ENCODE measurements around the gene NAGS.
"Not testable (repeated sequence)": the region's sequence is repeated elsewhere in the genome, so short reads cannot be mapped to it uniquely, and the experiment has no call there.

NAGS gene

DNA sequence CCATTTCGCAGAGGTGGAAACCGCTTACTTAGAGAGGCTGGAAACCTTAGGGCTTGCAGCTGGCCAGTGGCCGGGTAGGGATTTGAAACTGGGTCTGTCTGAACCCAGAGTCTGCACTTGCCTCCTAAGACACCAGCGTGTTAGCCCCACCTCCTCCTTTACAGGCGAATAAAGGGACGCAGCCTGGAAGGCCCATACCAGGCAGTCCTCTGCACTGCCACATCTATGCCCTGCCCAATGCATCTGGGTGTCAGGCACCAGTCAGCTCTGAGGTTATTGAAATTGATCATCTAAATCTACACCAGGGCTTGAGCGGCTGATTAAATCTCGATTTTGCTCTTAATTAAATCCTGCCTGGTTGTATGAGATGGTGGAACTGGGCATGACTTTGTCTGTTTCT lies 19.9 kb upstream of the NAGS start:
- no peak for DNase-seq

DNA sequence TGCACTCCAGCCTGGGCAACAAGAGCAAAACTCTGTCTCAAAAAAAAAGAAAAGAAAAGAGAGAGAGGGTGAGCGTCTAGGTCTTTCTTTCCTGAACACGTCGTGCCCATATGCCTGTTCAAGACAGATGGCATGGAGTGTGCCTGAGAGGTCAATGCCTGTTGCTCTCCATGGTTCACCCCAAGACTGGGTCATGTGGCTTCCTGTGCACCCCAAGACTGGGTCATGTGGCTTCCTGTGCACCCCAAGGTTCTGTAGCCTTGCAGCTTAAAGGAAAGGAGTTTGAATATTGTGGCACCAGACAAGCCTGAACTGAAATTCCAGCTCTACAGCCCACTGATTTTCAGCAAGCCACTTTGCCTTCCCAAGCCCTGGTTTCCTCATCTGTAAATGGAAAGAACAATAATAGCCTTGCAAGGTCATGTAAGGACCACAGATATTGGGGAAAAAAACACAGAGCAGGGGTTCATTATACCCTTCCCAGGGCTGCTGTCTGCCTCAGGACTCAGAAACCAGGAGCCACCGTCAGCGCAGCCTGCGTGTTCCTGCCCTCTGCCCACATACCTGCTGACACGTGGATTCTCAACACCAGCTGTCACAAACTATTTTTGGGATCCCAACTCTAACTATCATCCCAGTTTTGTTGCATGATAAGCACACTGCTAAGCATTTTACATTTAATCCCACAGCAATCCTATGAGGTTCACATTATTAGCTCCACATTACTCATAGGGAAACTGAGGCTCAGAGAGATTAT lies 18.0 kb upstream of the NAGS start:
- no peak for DNase-seq

DNA sequence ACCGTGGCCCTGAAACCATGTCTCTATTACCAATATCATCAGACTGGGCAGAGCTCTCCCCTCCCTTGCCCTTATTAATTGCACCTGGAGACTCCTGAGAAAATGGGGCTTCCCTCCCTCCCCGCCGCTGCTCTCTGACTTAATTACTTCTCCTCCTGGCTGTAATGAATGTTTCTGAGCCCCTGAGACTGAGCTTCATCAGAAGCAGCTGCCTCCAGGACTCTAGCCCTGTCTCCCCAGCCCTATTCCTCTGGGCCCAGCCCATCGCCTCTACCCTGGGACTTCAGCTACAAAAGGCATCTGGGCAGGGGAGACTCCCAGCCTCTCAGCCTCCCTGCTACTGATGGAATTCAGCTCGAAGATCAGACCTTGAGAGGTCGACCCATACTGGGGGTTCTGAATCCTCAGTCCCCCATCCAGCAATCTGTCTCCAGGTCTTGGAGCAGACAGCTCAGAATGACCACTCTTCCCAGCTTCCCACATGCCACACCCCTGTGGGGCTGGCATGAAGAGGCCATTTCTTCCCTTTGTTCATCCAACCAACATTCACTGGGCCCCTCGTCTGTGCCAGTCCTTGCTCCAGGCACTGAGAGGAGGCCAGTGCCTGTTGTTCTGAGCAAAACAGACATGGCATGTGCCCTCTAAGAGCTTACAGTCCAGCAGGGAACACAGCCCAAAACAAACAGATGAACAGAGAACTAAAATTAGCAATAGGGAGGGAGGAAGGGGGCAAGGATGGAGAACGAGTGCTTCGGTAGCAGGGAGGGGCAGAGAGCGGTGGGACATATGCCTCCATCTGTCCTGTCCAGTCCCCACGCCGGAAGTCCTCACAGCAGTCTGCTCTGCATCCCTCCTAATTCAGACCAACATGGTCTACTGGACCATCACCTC lies 17.0 kb upstream of the NAGS start:
- DNase-seq = no peak

DNA sequence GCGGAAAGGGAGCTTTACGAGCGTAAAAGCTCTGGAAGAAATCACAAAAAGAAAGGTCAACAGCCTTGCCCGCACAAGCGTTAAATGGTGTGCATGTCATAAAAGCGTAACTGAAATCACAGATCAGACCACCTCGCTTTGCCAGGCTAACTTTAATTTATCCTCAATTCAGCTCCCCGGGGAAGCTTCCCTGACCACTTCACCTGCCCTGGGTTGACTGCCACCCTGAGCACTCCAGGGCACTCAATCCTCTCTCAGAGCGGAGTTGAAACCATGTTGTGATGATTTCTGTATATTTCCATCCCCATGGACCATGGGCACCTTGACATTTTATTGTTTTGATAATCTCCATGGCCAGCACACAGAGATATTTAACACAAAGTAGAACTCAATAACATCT lies 16.1 kb upstream of the NAGS start:
- no peak for DNase-seq

DNA sequence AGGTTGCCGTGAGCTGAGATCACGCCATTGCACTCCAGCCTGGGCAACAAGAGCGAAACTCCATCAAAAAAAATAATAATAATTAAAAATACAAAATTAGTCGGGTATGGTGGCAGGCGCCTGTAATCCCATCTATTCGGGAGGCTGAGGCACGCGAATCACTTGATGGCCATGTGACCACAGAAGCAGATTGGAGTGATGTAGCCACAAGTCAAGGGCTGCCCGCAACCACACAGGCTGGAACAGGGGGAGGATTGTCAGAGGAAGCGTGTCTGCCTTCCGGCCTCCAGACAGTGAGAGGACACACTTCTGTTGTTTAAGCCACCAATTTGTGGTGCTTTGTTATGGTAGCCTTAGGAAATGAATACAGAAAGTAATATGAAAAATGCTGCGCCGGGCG lies 11.8 kb upstream of the NAGS start:
- no peak for DNase-seq

DNA sequence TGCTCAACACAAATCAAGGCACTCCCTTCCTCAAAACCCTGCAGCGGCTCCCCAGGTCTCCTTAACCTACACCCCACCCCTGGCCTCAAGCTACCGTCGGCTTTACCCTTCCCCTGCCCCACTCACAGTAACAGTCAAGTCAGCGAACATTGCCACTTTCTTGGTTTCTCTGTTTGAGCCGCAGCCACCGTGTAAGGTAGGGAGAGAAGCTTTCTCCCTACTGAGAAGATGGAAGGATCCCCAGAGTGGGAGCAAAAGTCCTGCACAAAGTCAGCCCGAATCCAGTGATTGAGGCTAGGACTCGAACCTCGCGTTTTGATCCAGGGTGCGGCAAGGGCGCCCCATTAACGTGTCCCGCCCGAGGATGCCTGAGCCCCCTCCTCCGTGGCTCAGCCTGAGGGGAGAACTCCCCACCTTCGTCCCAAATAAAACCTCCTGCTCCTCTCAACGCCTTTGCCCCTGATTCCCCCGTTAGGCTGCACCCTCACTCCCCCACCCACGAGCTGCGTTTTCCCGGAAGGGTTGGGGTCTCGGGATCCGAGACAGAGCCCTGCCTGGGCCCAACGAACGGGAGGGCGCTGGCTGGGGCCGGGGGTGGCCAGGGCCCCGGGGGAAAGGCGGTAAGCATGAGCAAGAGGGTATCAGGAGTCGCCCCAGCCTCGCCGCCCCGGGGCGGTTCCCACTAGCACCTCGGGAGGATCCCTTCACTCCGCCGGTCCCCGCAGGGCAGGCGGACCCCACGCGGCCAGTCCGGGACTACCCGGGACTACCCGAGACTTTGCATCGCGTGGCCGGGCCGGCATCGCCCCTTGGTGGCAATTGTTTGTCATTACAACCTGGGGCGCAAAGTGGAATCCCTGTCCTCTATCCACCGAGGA lies 9.9 kb upstream of the NAGS start:
- peak; percentile 79 for DNase-seq

DNA sequence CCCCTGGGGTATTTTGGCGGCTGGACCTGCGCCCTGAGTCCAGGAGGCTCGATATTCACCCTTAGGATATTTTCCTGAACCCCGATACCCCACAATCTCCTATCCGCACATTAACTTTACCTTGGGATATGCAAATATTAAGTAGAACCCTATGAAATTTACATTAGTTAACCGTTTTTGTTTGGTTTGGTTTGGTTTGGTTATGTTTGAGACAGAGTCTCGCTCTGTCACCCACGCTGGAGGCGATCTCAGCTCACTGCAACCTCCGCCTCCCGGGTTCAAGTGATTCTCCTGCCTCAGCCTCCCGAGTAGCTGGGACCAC lies 9.3 kb upstream of the NAGS start:
- no peak for DNase-seq

DNA sequence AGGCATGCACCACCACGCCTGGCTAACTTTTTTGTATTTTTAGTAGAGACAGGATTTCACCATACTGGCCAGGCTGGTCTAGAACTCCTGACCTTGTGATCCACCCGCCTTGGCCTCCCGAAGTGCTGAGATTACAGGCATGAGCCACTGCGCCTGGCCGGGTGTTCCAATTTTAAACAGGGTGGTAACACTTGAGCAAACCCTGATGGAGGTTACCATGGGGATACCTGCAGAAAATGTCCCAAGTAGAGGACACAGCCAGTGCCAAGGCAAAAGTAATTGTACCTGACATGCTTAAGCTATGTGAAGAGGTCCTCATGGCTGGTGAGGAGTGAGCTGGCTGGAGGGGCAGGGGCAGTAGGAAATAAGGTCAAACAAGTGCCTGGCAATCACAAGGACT lies 7.2 kb upstream of the NAGS start:
- not testable (repeated sequence) for DNase-seq

DNA sequence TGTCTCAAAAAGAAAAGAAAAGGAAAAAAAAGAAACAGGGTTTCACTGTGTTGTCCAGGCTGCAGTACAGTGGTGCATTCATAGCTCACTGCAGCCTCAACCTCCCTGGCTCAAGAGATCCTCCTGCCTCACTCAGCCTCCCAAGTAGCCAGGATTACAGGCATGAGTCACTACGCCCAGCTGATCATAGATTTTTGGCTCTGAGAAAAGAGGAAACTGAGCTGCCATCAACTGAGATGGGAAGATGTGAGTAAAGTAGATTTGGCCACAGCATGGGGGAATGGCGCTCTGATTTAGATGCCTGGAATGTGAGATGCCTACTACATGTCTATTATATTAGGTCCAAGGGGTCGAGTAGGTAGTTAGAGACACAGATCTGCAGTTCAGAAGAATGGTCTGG lies 5.9 kb upstream of the NAGS start:
- no peak for DNase-seq

DNA sequence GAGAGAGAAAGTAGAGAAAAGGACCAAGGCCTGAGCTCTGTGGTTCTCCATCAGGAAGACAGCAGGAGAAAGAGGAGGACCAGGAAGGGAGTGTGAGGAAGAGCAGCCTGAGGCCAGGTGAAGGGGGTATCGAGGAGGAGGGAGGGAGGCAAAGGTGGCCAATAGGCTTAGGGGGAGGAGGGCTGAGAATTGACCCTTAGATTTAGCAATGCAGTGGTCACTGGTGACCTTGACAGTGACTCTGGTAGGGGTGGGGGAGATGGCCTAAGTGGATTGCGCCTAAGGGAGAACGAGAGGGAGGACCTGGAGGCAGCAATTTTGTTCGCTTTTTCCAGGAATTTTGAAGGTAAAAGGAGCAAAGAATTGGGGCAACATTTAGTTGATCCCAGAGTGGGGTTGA lies 5.4 kb upstream of the NAGS start:
- no peak for DNase-seq

DNA sequence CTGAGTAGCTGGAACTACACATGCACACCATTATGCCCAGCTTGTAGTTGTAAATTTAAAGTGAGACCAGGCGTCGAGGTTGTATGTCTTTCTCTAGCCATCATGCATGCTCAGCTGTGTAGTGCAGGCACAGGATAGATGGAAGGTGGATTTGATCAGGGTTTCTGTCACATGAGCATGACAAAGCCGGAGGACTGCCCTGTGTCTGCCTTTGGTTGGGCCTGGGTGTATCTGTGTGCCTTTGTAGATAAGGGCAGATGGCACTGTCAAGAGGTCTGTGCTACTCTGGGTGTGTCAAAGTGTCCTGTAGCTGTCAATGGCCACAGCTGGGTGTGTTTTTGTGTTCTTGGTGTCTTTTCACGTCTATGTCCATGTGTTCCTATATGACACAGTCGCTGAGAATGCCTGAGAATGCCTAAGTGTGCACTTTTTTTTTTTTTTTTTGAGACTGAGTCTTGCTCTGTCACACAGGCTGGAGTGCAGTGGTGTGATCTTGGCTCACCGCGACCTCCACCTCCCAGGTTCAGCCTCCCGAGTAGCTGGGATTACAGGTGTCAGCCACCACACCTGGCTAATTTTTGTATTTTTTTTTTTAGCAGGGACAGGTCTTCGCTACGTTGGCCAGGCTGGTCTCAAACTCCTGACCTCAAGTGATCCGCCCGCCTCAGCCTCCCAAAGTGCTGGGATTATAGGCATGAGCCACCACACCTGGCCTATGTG lies 4.1 kb upstream of the NAGS start:
- DNase-seq = no peak

DNA sequence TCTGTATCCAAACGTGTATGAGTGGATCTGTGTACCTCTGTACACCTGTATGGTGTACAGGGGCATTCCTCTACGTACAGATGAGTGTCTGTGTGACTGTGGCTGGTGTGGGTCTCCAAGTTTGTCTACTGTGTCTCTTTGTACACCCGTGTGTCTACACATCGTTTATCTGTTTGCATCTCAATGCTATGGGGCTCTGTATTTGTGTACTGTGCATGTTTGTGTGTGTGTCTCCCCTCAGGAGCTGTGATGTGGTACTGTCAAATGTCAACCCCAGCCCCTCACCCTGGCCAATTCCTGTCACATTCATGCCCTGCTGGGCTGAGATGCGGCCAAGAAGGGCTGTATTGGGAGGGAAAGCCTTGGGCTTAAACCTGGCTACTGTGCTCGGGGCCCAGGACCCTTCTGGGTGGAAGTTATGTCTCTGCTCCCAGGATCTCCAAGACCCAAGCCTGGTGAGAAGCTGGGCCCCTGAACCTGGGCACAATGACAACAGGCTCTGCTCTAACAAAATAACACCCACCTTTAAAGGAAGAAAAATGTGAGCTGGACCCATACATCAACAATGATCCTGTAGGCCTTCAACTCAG lies 3.5 kb upstream of the NAGS start:
- no peak for DNase-seq

DNA sequence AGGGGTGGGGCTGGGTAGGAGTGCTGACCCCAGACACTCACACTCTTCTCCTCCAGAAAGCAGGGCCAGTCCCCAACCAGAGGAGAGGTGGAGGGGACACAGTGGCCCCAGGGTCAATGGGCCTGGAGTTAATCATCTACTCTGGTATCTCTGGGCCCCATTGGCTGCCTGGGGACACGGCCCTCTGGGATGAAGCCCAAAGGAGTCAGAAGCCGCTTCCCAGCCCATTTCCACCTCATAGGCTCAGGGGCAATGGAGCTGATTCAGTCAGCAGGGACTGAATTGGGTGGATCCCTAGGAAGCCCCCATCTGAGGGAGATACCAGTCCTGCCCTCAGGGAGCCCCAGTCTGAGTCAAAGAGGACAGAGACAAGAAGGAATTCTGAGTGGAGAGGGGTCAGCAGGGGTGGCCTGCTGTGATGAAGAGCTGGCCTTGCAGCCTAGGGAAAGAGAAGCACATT lies 2.9 kb upstream of the NAGS start:
- DNase-seq = no peak

DNA sequence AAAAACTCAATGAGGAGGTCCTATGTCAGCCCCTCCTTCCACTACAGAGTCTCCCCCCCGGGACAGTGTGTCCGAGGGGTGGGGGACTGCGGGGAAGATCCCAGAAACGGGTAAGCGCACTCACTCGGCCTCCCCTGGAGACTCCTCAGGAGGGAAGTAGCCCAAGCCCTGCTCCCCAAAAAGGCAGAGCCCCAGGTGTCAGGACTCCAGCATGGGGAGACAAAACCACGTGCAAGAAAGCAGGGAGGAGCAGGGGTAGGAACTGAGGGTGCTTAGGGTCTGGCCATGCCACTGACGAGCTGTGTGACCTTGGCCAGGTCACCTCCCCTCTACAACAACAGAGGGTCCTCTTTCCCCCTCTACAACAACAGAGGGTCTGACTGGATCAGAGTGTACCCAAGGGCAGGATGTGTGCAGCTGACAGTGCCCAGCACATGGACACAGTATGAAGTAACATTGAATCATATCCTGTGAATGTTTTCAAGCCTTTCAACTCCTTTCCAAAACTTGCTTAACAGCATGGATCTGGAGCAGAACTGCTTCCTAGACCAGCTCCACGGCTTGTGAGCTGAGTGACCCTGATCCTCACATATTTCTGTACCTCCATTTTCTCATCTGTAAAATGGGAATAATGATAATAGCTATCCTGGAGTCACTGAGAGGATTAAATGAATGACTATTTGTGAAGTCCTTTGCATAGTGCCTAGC lies 2.1 kb upstream of the NAGS start:
- no peak for DNase-seq

DNA sequence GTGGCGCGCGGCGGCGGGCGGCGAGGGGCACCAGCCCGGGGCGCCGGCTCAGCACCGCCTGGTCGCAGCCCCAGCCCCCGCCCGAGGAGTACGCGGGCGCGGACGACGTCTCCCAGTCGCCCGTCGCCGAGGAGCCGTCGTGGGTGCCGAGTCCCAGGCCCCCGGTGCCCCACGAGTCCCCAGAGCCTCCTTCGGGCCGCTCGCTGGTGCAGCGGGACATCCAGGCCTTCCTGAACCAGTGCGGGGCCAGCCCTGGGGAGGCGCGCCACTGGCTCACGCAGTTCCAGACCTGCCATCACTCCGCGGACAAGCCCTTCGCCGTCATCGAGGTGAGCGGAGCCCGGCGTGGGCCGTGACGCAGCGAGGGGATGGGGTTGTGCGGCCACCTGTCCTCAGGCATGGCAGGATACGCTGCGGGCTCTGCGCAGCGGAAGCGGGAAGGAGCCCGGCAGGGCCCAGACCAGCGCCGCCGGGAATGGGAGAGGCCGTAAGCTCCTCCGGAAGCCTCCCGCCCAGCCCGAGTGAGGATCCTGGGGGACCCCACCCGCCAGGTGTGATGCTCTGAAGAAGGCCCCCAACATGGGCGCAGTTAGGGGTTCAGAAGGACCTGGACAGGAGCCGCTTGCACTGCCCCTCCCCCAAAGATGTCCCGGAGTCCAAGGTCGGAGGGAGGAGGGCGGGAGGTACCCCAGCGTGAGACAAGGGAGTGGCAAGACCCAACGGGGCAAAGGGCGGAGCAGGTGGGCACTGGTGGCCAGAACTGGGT lies 522 bp downstream of the NAGS start:
- no peak for DNase-seq

DNA sequence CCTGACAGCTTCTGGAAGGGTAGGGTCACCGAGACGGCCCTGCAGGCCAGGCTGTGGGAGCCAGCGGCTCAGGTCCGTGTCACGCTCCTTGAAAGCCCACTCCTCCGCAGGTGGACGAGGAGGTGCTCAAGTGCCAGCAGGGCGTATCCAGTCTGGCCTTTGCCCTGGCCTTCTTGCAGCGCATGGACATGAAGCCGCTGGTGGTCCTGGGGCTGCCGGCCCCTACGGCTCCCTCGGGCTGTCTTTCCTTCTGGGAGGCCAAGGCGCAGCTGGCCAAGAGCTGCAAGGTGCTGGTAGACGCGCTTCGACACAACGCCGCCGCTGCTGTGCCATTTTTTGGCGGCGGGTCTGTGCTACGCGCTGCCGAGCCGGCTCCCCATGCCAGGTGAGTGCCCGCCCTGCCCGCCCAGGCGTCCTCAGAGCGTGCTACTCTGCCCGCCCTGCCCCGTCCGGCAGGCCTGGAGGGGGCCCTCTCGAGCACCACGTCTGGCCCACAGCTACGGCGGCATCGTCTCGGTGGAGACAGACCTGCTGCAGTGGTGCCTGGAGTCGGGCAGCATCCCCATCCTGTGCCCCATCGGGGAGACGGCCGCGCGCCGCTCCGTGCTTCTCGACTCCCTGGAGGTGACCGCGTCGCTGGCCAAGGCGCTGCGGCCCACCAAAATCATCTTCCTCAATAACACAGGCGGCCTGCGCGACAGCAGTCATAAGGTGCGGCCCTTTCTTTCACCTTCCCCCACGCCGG lies 1.3 kb downstream of the NAGS start:
- DNase-seq = peak; percentile 38

DNA sequence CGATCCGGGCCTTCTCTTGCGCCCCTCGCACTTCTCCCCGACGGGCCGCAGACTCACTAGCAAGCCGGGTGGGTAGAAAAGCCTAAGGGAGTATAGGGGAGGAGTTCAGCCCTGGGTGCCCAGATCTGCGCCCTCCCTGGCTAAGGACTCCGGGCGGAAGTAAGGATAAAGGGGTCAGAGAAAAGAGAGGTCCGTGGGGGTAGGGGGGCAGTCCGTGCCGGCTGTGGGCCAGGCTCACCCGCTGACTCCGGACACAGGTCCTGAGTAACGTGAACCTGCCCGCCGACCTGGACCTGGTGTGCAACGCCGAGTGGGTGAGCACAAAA lies 1.8 kb downstream of the NAGS start:
- peak; percentile 18 for DNase-seq

DNA sequence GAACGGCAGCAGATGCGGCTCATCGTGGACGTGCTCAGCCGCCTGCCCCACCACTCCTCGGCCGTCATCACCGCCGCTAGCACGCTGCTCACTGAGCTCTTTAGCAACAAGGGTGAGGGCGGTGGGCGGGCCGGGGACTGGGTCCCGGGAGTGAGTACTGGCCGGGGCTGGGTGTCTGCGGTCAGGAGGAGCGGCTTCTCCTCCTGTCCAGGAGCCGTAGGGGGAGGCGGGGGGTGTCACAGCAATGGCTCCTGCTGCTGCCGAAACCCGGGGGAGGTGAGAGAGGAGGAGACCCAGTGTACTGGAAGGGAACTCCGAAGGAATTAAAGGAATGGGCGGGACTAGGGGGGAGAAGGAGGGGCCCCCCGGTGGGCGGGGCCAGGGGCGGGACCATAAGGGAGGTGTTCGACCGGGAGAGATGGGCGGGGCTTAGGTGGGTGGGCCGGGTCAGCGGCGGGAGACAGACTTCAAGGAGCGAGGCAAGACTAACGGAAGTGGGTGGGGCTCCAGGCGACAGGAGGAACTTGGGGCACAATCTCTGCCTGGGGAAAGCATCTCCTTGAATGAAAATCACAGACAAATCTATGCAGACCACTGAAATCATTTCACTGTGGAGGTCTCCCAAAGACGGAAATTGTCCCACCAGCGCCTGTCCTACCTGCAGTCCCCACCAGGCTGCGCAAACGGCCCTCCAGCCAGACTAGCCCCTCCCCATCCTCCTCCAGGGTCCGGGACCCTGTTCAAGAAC lies 2.4 kb downstream of the NAGS start:
- DNase-seq = peak; percentile 99
